Retinal pigment epithelial cell (primary cell): ENCODE data around the gene EDNRB.

ENCODE experiments used
- DNase-seq: peaks from one replicate; pipeline ENCODE4 v3.0.0-alpha.2; 2010; ENCODE audit warnings: low read depth
- H3K4me3 ChIP-seq: 2 replicates; pipeline ENCODE4 v1.5.1; 2011; ENCODE audit warnings: mild to moderate bottlenecking, low read length, control low read depth, moderate library complexity
- CTCF ChIP-seq: conservative IDR thresholded peaks from 2 replicates; pipeline ENCODE4 v1.5.1; 2011; ENCODE audit warnings: low read depth, low read length, control low read depth, inconsistent platforms

The EDNRB gene

GRCh38 chr13:77891041-77891440 lies 27.6 kb downstream of the EDNRB start:
- TF ChIP-seq CTCF, result no peak
- no peak overlapping the region for H3K4me3 ChIP-seq
- no peak for DNase-seq

DNA sequence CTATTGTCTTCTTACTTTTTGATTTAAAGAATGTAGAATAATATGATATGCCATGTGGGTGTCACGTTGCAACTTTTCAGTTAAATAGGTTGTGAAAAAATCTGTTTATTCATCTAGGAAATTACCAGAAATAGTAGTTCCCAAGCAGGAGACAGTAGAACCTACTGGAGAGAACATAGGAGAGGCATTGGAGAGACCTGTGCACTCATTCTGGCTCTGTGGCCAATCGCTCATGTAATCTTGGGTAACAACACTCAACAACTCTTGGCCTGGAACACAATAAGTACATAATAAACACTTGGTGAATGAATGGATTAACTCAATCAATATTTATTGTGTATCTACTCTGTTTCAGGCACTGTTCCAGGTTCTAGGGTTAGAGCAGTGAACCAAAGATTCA lies 35.3 kb downstream of the EDNRB start:
- H3K4me3 ChIP-seq, result no peak overlapping the region
- TF ChIP-seq CTCF, result no peak
- no peak for DNase-seq

DNA sequence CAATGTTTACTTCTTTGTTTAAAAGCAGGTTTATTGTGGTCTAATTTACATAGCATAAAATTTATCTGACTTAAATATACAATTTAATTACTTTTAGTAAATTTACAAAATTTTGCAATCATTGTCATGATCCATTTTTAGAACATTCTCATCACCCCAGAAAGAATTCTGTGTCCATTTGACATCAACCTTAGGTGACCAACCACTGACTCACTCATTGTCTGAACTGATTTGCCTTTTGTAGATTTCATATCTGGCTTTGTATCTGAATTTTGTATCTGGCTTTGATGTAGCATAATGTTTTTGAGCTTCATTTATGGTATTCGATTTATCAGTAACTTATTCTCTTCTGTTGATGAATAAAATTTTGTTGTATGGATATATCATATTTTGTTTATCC lies 40.4 kb downstream of the EDNRB start:
- DNase-seq, result no peak
- no peak overlapping the region for H3K4me3 ChIP-seq
- no peak for TF ChIP-seq CTCF

GRCh38 chr13:77876176-77876575 lies 42.5 kb downstream of the EDNRB start:
- no peak overlapping the region for H3K4me3 ChIP-seq
- DNase-seq, result no peak
- TF ChIP-seq CTCF, result no peak

DNA sequence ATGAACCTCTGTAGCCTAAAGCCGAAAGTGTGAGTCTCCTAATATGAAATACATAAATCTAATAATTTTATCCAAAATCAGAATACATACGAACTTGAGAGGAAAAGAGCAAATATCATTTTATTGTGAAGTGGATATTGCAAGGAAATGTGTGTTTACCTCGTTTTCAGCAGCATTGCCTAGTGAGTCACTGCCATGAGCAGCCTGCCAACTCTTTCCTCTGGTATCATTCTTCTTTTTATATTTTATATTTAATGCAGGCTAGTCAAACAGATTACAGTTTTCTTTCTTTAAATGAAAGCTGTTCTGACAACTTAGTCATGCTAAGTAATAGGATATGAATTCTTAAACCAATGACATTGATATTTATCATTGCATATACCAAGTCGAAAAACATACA lies 44.2 kb downstream of the EDNRB start:
- TF ChIP-seq CTCF, result no peak
- DNase-seq, result peak; percentile 43
- no peak overlapping the region for H3K4me3 ChIP-seq

DNA sequence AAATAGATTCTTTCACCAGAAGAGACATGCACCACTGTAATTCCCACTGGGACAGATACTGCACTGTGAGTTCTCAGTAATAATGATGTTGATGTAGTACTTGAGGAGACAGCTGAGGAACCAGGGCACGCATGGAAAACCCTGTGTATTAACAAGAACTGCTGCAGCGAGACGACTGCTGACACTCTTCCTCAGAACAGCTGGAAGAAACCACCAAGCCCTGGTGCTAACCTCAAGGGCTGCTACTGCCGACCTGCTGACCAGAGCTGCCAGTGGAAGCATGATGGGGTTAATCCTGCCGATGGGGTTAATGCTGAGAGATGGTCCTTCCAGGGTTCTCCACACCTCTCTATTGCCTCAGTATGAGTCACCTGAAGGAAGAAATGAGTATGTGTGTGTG lies 45.6 kb downstream of the EDNRB start:
- no peak for TF ChIP-seq CTCF
- no peak overlapping the region for H3K4me3 ChIP-seq
- no peak for DNase-seq

GRCh38 chr13:77871596-77871995 lies 47.0 kb downstream of the EDNRB start:
- no peak for DNase-seq
- TF ChIP-seq CTCF, result no peak
- no peak overlapping the region for H3K4me3 ChIP-seq
